ENCODE results near the gene TLCD3A. TPM values are rescaled to one million over a fixed set of nuclear protein-coding genes. Genes with fewer than 3 reads are reported as not detected.

Gene TLCD3A
- total and polyA plus RNA-seq, 10 of the 15 experiments (the other 5 are each of a cell fraction or from before 2014, with no cell fraction given): 2.9 to 29.7 (median 17.8) TPM

DNA sequence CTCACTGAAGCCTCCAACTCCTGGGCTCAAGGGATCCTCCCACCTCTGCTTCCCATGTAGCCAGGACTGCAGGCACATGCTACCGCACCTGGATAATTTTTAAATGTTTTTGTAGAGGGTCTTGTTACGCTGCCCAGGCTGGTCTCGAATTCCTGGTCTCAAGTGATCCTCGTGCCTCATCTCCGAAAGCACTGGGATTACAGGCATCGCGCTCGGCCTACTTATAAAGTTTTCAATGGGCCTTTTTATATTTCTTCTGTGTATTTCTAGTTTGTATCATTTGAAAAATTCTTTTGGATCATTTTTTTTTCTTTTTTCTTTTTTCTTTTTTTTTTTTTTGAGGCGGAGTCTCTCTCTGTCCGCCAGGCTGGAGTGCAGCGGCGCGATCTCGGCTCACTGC lies 7.3 kb upstream of the TLCD3A start:
- ChIA-PET RAD21 (ENCODE audit: unreplicated experiment) (no interaction called here), POLR2A (no interaction called here), CTCF (no interaction called here), SMC1A (ENCODE audit: uncharacterized antibody, unreplicated experiment) (no interaction called here)
- ATAC-seq: no peak
- Histone ChIP-seq H3K4me2 (ENCODE audit: control insufficient read depth, insufficient read depth) (no peak overlapping the region), H3K9ac (ENCODE audit: control insufficient read depth, insufficient read depth, low read length) (no peak overlapping the region), H3K4me3 (no peak overlapping the region), H3K27me3 (replicated peaks in 1 of 2; ENCODE audit: control insufficient read depth in 2 of 2, insufficient read depth in 2 of 2, low read length in 1 of 2) (no peaks in the 10 kb centered on the region), H2AFZ (ENCODE audit: control insufficient read depth, low read depth, low read length) (no peak overlapping the region), H3K36me3 (ENCODE audit: control insufficient read depth in 2 of 2, insufficient read depth in 2 of 2, low read length in 1 of 2) (no peaks in the 10 kb centered on the region), H3K27ac (ENCODE audit: control insufficient read depth, insufficient read depth) (no peak overlapping the region), H3K9me3 (replicated peaks; ENCODE audit: control insufficient read depth, insufficient read depth, low read length) (no peaks in the 10 kb centered on the region), H4K20me1 (ENCODE audit: control insufficient read depth, insufficient read depth) (no peaks in the 10 kb centered on the region), H3K4me1 (ENCODE audit: control insufficient read depth, insufficient read depth, low read length) (no peaks in the 10 kb centered on the region), H3K79me2 (ENCODE audit: control insufficient read depth, insufficient read depth, low read length) (no peaks in the 10 kb centered on the region)
- in situ Hi-C loops (cut with MboI): no loop called here
- intact Hi-C loops (cut with micrococcal nuclease; ENCODE audit: unreplicated experiment): no loop called here
- BruUV-seq (replicated peaks): no TSS peak
- no peak for DNase-seq (ENCODE audit: low read depth, low spot score)
- FAIRE-seq: no peak
- WGBS (ENCODE audit: insufficient coverage, insufficient replicate concordance, low lambda C conversion rate, missing lambda C conversion rate): 92% methylated on average over 12 of the region's 14 CpGs
- TF ChIP-seq HCFC1 (IDR thresholded peaks at IDR 0.05; ENCODE audit: low read length) (no peak), ATF7 (IDR thresholded peaks at IDR 0.05; ENCODE audit: low read depth) (no peak), SIX5 (IDR thresholded peaks at IDR 0.05; ENCODE audit: low read depth, low read length, severe bottlenecking) (no peak), ZNF384 (IDR thresholded peaks at IDR 0.05; ENCODE audit: borderline replicate concordance, low read depth, low read length) (no peak), RFX5 (IDR thresholded peaks at IDR 0.05; ENCODE audit: low read depth, low read length) (no peak), CREB1 (IDR thresholded peaks at IDR 0.05; ENCODE audit: low read depth) (no peak), CUX1 (IDR thresholded peaks at IDR 0.05; ENCODE audit: insufficient replicate concordance, low read depth, low read length) (no peak), JUNB (IDR thresholded peaks at IDR 0.05) (no peak)
- TF ChIP-seq, protein P1, sequence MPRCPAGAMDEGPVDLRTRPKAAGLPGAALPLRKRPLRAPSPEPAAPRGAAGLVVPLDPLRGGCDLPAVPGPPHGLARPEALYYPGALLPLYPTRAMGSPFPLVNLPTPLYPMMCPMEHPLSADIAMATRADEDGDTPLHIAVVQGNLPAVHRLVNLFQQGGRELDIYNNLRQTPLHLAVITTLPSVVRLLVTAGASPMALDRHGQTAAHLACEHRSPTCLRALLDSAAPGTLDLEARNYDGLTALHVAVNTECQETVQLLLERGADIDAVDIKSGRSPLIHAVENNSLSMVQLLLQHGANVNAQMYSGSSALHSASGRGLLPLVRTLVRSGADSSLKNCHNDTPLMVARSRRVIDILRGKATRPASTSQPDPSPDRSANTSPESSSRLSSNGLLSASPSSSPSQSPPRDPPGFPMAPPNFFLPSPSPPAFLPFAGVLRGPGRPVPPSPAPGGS (IDR thresholded peaks at IDR 0.05; ENCODE audit: borderline replicate concordance, insufficient read depth, low read depth, low read length, poor library complexity, severe bottlenecking): no peak
